Measurements from ENCODE around the gene TMEM240.

- TF ChIP-seq, protein P1, sequence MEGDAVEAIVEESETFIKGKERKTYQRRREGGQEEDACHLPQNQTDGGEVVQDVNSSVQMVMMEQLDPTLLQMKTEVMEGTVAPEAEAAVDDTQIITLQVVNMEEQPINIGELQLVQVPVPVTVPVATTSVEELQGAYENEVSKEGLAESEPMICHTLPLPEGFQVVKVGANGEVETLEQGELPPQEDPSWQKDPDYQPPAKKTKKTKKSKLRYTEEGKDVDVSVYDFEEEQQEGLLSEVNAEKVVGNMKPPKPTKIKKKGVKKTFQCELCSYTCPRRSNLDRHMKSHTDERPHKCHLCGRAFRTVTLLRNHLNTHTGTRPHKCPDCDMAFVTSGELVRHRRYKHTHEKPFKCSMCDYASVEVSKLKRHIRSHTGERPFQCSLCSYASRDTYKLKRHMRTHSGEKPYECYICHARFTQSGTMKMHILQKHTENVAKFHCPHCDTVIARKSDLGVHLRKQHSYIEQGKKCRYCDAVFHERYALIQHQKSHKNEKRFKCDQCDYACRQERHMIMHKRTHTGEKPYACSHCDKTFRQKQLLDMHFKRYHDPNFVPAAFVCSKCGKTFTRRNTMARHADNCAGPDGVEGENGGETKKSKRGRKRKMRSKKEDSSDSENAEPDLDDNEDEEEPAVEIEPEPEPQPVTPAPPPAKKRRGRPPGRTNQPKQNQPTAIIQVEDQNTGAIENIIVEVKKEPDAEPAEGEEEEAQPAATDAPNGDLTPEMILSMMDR (IDR thresholded peaks at IDR 0.05), result no peak
- TF ChIP-seq POLR2A (IDR thresholded peaks at IDR 0.05), result no peak
These were observed 11.8 kb upstream of the TMEM240 start for GRCh38 chr1:1552263-1552639.
